ENCODE measurements around the gene SMOC2. TPM values are rescaled to one million over a fixed set of nuclear protein-coding genes. Genes with fewer than 3 reads are reported as not detected.

SMOC2 gene
- polyA plus RNA-seq, 2 of the 4 experiments (the other 2 are of a cell fraction): not detected

DNA sequence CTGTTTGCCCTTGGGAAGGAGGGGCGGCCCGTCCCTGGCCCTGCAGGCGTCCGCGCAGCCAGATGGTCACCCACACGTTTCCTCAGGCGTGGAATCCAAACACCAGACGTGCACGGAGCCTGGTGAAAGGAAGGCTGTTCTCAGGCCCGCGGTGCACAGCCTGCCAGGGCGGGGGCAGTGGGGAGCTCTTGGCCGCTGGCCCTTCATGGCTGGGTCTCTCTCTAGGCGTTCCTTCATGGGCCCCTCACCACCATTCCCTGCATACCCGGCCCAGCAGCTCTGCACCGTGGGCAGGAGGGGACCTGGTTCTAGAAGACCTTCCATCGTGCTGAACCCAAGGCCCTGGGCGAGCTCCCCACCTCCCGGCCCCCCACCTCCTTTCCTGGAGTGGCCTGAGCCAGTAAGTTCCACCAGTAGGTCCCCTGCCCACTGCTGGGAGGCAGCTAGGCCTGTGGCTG lies 30.4 kb upstream of the SMOC2 start:
- TF ChIP-seq ZFP36 (IDR thresholded peaks at IDR 0.05; ENCODE audit: borderline replicate concordance, partially characterized antibody): no peak
- WGBS (ENCODE audit: missing lambda C conversion rate): 80% methylated on average over 5 of the region's 19 CpGs
- no peaks in the 10 kb centered on the region for H3K4me1 ChIP-seq
- POLR2A ChIA-PET: no interaction called here
- H3K4me3 ChIP-seq: no peak overlapping the region
- DNase-seq (ENCODE audit: low read depth in 1 of 2, low spot score in 1 of 2) (no peak), ATAC-seq (no peak), FAIRE-seq (no peak)
- no peak overlapping the region for H3K4me2 ChIP-seq
- no peaks in the 10 kb centered on the region for H3K9me3 ChIP-seq
- H3K27ac ChIP-seq: no peak overlapping the region
- CTCF ChIA-PET: no interaction called here

DNA sequence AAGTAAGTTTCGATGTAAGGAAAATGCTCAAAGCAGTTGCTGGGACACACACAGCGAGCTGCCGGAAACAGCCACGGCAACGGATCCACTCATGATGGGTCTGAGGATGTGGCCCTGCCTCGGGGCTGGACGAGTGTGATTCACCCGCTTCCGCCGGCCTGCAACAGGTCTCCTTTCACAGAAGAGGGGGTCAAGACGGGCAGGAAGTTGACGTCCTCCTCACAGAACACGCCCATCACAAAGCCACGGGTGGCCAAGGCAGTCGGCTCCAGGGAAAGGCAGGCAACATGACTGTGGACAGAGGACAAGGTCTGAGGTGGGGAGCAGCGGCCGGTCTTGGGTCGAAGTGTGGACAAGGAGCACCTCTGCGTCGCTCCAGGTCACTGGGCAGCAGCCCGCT lies 29.9 kb upstream of the SMOC2 start:
- FAIRE-seq: no peak
- Histone ChIP-seq H3K4me3 (no peak overlapping the region), H3K9me3 (no peaks in the 10 kb centered on the region), H3K4me2 (no peak overlapping the region), H3K27ac (no peak overlapping the region), H3K4me1 (no peaks in the 10 kb centered on the region)
- TF ChIP-seq RARB (CRISPR knock-in tag; IDR thresholded peaks at IDR 0.05): no peak
- TF ChIP-seq, protein P1, sequence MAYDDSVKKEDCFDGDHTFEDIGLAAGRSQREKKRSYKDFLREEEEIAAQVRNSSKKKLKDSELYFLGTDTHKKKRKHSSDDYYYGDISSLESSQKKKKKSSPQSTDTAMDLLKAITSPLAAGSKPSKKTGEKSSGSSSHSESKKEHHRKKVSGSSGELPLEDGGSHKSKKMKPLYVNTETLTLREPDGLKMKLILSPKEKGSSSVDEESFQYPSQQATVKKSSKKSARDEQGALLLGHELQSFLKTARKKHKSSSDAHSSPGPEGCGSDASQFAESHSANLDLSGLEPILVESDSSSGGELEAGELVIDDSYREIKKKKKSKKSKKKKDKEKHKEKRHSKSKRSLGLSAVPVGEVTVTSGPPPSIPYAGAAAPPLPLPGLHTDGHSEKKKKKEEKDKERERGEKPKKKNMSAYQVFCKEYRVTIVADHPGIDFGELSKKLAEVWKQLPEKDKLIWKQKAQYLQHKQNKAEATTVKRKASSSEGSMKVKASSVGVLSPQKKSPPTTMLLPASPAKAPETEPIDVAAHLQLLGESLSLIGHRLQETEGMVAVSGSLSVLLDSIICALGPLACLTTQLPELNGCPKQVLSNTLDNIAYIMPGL (CRISPR knock-in tag; IDR thresholded peaks at IDR 0.05; ENCODE audit: borderline replicate concordance): no peak
- no peak for TF ChIP-seq ZNF302 (CRISPR knock-in tag; IDR thresholded peaks at IDR 0.05)
- TF ChIP-seq, protein P2, sequence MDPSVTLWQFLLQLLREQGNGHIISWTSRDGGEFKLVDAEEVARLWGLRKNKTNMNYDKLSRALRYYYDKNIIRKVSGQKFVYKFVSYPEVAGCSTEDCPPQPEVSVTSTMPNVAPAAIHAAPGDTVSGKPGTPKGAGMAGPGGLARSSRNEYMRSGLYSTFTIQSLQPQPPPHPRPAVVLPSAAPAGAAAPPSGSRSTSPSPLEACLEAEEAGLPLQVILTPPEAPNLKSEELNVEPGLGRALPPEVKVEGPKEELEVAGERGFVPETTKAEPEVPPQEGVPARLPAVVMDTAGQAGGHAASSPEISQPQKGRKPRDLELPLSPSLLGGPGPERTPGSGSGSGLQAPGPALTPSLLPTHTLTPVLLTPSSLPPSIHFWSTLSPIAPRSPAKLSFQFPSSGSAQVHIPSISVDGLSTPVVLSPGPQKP (IDR thresholded peaks at IDR 0.05; ENCODE audit: low read depth, low read length): no peak
- no peak for TF ChIP-seq POLR2A (IDR thresholded peaks at IDR 0.05; ENCODE audit: low read length)
- no peak for TF ChIP-seq FOSL2 (IDR thresholded peaks at IDR 0.05)
- TF ChIP-seq FOSL2 (CRISPR knock-in tag; IDR thresholded peaks at IDR 0.05): no peak
- TF ChIP-seq HDAC2 (IDR thresholded peaks at IDR 0.05): no peak
- no peak for TF ChIP-seq EHF (CRISPR knock-in tag; IDR thresholded peaks at IDR 0.05)
- POLR2A ChIA-PET: no interaction called here
- no peak for DNase-seq (ENCODE audit: low read depth in 1 of 2, low spot score in 1 of 2)
- WGBS (ENCODE audit: missing lambda C conversion rate): 61% methylated on average over 17 of the region's 21 CpGs
- CTCF ChIA-PET: no interaction called here
- no peak for ATAC-seq

DNA sequence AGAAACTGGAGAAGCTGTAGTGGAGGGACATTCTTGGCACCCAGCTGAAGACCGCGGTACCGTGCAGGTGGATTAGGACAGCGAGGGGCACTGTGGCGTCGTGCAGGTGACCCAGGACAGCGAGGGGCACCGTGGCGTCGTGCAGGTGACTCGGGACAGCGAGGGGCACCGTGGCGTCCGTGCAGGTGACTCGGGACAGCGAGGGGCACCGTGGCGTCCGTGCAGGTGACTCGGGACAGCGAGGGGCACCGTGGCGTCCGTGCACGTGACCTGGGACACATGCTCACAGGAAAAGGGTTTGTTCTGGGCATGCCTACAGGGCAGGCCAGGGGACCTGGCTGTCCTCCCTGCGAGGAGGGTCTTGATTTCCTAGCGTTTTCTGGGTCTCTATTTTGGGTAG lies 29.2 kb upstream of the SMOC2 start:
- Histone ChIP-seq H3K27ac (no peak overlapping the region), H3K4me1 (no peaks in the 10 kb centered on the region), H3K9me3 (no peaks in the 10 kb centered on the region), H3K4me3 (no peak overlapping the region), H3K4me2 (no peak overlapping the region)
- FAIRE-seq: no peak
- no peak for DNase-seq (ENCODE audit: low read depth in 1 of 2, low spot score in 1 of 2)
- ChIA-PET CTCF (no interaction called here), POLR2A (no interaction called here)
- WGBS (ENCODE audit: missing lambda C conversion rate): 53% methylated on average over 19 of the region's 28 CpGs
- TF ChIP-seq HOXA7 (CRISPR knock-in tag; IDR thresholded peaks at IDR 0.05) (no peak), ESRRA (IDR thresholded peaks at IDR 0.05; ENCODE audit: borderline replicate concordance, low read length) (no peak), MAZ (IDR thresholded peaks at IDR 0.05; ENCODE audit: borderline replicate concordance, low read depth, low read length) (no peak), CEBPB (IDR thresholded peaks at IDR 0.05) (no peak), POLR2AphosphoS2 (conservative IDR thresholded peaks at IDR 0.05; ENCODE audit: low read length) (no peak), HOXB5 (CRISPR knock-in tag; IDR thresholded peaks at IDR 0.05) (no peak), RARB (CRISPR knock-in tag; IDR thresholded peaks at IDR 0.05) (no peak), JUN (IDR thresholded peaks at IDR 0.05) (no peak), RCOR1 (IDR thresholded peaks at IDR 0.05; ENCODE audit: low read depth, low read length) (no peak), POLR2A (IDR thresholded peaks at IDR 0.05; ENCODE audit: low read length) (no peak), KDM5A (IDR thresholded peaks at IDR 0.05) (no peak), RFX5 (IDR thresholded peaks at IDR 0.05) (no peak), HOXB13 (CRISPR knock-in tag; IDR thresholded peaks at IDR 0.05; ENCODE audit: low read depth) (no peak), ZFP36 (IDR thresholded peaks at IDR 0.05; ENCODE audit: borderline replicate concordance, partially characterized antibody) (no peak)
- TF ChIP-seq, protein P2 (IDR thresholded peaks at IDR 0.05; ENCODE audit: low read depth, low read length): no peak
- TF ChIP-seq, protein P3, sequence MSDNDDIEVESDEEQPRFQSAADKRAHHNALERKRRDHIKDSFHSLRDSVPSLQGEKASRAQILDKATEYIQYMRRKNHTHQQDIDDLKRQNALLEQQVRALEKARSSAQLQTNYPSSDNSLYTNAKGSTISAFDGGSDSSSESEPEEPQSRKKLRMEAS (IDR thresholded peaks at IDR 0.05): no peak
- TF ChIP-seq, protein P4, sequence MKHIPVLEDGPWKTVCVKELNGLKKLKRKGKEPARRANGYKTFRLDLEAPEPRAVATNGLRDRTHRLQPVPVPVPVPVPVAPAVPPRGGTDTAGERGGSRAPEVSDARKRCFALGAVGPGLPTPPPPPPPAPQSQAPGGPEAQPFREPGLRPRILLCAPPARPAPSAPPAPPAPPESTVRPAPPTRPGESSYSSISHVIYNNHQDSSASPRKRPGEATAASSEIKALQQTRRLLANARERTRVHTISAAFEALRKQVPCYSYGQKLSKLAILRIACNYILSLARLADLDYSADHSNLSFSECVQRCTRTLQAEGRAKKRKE (CRISPR knock-in tag; IDR thresholded peaks at IDR 0.05; ENCODE audit: low read depth): no peak
- ATAC-seq: no peak

All from A549 (cell line).